K562 (cell line): ENCODE results near the gene TDO2. TPM values are rescaled to one million over a fixed set of nuclear protein-coding genes. Genes with fewer than 3 reads are reported as not detected.

Source experiments
- MTA2 ChIP-seq: fragments of 450-650 bp; IDR thresholded peaks from 2 replicates; pipeline ENCODE4 v1.6.1; 2016; ENCODE audit warnings: low read depth
- NCOA2 ChIP-seq, 2 experiments: fragments of 450-650 bp; IDR thresholded peaks; 2 replicates each; pipeline ENCODE4 v1.6.1; 2018; ENCODE audit warnings: mild to moderate bottlenecking in 2 of 2, moderate library complexity in 1 of 2; ENCODE audit not compliant: partially characterized antibody in 2 of 2
- PHF21A ChIP-seq: fragments of 450-650 bp; IDR thresholded peaks from 2 replicates; pipeline ENCODE4 v1.6.1; 2017; ENCODE audit warnings: low read depth, borderline replicate concordance
- SNIP1 ChIP-seq: fragments of 450-650 bp; IDR thresholded peaks from 2 replicates; pipeline ENCODE4 v1.7.1; 2017; ENCODE audit warnings: low read depth, mild to moderate bottlenecking
- ZC3H8 ChIP-seq: fragments of 450-650 bp; IDR thresholded peaks from 2 replicates; pipeline ENCODE4 v1.6.1; 2017
- polyA plus RNA-seq, 8 experiments: library from polyadenylated mRNA; depleted of rRNA in 4 of 8; stranded (reverse) in 5 of 8; unstranded in 3 of 8; fragments of >200 nt; fragmentation: Nextera tagmentation in 2 of 8; fragmentation: Illumina TruSeq in 1 of 8; extraction: Ambion mirVana in 2 of 8; extraction: Trizol in 1 of 8; gene quantifications; 2 replicates each; pipeline versions ENCODE4 v1.2.1 to v1.2.3, GENCODE V29; 2011 to 2014; ENCODE audit warnings: inconsistent platforms in 1 of 8, missing spikeins in 1 of 8
- total RNA-seq, 7 experiments: library from RNA; depleted of rRNA in 6 of 7; stranded (reverse); fragments of >200 nt in 6 of 7; fragmentation: Illumina TruSeq in 2 of 7; extraction: Trizol in 2 of 7; gene quantifications; 2 replicates each; pipeline versions ENCODE4 v1.2.1 to v1.2.3, GENCODE V29; 2011 to 2021; ENCODE audit warnings: low replicate concordance in 1 of 7
- TF ChIP-seq, protein P1 (sequence below), 2 experiments: fragments of 450-650 bp; IDR thresholded peaks; 2 replicates each; pipeline ENCODE4 v1.6.1; 2016; ENCODE audit warnings: mild to moderate bottlenecking in 2 of 2, borderline replicate concordance in 1 of 2, low read depth in 1 of 2, moderate library complexity in 1 of 2
- TF ChIP-seq, protein P2 (sequence below): IDR thresholded peaks from 3 replicates; pipeline ENCODE4 v1.6.1; 2011; ENCODE audit warnings: borderline replicate concordance, mild to moderate bottlenecking, moderate library complexity; ENCODE audit not compliant: insufficient read length; ENCODE audit errors: extremely low read depth

TDO2 gene
- total and polyA plus RNA-seq, 9 of the 15 experiments (the other 6 are each of a cell fraction or from before 2014, with no cell fraction given), result 0.09 to 0.65 (median 0.22) TPM; not detected in 2

- TF ChIP-seq SNIP1 (no peak), MTA2 (no peak), ZC3H8 (no peak), PHF21A (no peak), NCOA2 (IDR thresholded peaks at IDR 0.05; ENCODE audit: partially characterized antibody in 2 of 2) (no peak)
- TF ChIP-seq, protein P1, sequence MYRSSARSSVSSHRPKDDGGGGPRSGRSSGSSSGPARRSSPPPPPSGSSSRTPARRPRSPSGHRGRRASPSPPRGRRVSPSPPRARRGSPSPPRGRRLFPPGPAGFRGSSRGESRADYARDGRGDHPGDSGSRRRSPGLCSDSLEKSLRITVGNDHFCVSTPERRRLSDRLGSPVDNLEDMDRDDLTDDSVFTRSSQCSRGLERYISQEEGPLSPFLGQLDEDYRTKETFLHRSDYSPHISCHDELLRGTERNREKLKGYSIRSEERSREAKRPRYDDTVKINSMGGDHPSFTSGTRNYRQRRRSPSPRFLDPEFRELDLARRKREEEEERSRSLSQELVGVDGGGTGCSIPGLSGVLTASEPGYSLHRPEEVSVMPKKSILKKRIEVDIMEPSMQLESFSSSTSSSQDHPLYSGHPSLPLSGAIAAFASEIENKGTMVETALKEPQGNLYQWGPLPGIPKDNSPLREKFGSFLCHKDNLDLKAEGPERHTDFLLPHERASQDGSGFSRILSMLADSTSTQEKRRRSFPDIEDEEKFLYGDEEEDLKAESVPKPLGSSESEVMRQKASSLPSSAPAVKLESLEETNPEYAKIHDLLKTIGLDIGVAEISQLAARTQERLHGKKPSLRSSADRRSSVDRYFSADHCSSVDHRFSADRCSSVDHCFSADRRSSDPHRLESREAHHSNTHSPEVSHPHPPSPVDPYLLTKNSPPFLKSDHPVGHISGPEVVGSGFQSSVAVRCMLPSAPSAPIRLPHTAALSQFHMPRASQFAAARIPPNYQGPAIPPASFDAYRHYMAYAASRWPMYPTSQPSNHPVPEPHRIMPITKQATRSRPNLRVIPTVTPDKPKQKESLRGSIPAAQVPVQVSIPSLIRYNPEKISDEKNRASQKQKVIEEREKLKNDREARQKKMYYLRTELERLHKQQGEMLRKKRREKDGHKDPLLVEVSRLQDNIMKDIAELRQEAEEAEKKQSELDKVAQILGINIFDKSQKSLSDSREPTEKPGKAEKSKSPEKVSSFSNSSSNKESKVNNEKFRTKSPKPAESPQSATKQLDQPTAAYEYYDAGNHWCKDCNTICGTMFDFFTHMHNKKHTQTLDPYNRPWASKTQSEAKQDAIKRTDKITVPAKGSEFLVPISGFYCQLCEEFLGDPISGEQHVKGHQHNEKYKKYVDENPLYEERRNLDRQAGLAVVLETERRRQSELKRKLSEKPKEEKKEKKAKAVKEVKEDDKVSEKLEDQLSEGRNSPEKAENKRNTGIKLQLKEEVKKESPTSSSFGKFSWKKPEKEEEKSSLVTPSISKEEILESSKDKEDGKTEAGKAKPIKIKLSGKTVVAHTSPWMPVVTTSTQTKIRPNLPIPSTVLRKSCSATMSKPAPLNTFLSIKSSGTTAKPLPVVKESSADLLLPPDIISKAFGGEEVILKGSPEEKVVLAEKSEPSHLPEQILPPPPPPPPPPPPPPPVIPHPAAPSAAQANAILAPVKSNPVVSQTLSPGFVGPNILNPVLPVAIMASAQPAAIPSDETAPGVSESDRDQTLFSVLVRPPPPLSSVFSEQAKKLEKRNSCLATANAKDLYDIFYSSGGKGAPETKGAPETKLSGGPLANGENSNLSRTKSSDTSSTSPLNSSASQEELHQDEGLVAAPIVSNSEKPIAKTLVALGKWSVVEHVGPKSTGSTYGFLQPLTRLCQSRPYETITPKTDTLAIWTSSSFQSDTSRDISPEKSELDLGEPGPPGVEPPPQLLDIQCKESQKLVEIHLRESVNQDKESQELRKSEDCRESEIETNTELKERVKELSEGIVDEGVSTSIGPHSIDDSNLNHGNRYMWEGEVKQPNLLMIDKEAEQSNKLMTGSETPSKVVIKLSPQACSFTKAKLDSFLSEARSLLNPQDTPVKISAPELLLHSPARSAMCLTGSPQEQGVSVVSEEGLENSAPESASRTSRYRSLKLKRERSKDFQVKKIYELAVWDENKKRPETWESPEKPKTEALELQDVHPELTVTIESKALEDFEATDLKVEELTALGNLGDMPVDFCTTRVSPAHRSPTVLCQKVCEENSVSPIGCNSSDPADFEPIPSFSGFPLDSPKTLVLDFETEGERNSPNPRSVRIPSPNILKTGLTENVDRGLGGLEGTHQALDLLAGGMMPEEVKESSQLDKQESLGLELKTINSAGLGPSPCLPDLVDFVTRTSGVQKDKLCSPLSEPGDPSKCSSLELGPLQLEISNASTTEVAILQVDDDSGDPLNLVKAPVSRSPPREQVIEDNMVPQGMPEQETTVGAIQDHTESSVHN (IDR thresholded peaks at IDR 0.05; ENCODE audit: borderline replicate concordance in 1 of 2, low read depth in 1 of 2), result no peak
- TF ChIP-seq, protein P2, sequence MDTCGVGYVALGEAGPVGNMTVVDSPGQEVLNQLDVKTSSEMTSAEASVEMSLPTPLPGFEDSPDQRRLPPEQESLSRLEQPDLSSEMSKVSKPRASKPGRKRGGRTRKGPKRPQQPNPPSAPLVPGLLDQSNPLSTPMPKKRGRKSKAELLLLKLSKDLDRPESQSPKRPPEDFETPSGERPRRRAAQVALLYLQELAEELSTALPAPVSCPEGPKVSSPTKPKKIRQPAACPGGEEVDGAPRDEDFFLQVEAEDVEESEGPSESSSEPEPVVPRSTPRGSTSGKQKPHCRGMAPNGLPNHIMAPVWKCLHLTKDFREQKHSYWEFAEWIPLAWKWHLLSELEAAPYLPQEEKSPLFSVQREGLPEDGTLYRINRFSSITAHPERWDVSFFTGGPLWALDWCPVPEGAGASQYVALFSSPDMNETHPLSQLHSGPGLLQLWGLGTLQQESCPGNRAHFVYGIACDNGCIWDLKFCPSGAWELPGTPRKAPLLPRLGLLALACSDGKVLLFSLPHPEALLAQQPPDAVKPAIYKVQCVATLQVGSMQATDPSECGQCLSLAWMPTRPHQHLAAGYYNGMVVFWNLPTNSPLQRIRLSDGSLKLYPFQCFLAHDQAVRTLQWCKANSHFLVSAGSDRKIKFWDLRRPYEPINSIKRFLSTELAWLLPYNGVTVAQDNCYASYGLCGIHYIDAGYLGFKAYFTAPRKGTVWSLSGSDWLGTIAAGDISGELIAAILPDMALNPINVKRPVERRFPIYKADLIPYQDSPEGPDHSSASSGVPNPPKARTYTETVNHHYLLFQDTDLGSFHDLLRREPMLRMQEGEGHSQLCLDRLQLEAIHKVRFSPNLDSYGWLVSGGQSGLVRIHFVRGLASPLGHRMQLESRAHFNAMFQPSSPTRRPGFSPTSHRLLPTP, result no peak
Measured at GRCh38 chr4:155878611-155879010, 24.9 kb upstream of the TDO2 start (continued).
